GM21381 (cell line): ENCODE data around the gene PIK3R5.

Experiments
- ATAC-seq: cut with Tn5 transposase; IDR thresholded peaks from one replicate; pipeline ENCODE4 v1.9.1; 2021; ENCODE audit warnings: mild to moderate bottlenecking, moderate library complexity; ENCODE audit not compliant: unreplicated experiment

The PIK3R5 gene

DNA sequence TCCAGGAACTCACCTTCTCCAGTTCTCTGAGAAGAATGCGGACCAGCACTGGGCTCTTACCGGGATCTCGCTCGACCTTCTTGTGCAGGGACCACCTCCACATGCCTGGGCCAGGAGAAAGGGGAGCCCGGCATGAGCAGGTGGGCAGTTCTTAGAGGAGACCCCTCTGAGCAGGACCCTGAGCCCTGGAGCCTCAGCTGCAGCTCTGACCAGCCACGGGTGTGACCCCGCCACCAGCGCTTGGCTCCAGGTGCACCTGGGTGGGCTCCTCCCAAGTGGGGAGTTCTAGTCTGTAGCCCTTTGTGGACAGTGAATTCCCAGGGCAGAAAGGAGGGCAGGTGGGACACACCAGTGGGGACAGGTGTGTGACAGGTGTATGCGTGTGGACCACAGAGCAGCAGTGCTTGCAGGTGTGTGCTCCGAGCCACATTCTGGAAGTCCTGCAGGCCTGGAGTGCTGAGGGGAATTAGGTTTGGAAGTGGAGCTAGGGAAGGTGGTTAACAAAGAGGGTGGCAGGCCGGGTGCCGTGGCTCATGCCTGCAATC, 126.9 kb downstream of the PIK3R5 start:
- ATAC-seq, result no peak

DNA sequence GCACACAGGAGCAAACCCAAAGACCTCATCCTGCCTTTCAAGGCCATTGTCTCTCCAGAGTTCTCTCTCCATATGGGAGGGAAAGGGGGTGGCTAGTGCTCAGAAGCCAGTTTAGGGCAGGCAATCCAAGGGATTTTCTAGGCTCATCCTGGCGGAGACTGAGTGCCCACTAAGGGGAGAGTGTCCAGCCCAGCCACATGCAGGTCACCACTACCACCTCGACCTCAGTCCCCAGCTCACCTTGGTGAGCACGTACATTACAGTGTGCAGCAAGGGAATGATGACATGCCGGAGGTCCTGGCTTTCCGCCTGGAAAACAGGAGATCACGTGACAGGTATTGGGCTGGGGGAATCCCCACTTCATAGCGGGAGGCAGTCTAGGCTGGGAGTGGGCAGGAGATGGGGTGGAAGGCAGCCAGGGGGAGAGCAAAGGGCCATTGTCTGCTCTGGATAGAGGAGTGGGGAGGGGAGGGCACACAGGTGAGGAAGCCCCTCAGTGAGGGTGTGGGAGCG, 127.9 kb downstream of the PIK3R5 start:
- ATAC-seq, result no peak

DNA sequence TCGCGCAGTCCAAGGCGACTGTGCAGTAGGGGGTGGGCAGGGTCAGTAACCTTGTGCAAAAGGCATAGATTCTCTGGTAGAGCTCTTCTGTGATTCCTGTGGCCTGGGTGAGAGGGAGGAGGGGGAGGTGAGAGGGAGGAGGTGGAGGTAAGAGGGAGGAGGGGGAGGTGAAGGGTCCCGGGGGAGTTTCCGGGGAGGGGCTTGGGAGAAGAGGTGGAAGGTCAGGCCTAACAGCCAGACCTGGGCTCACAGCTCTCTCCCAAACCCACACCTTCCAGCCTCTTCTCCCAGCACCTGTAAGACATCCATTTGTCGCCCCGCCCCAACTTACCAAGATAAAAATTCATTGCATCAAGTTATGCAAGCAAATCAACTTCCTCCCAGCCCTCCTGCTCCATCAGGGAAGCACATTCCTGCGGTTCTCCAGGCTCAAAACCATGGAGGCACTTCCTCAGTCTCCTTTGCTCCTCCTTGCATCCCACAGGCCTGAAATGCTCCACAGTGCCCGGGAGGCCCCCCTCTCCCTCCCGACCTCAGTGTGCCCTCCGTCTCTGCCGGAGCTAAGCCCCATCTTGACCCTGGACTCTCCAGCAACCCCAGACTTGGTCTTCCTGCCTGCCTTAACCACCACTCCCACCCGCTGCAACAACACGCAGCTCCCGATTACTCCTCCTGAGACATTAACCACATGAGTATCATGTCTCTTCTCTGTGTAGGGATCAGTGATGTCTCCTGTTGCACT, 128.5 kb downstream of the PIK3R5 start:
- no peak for ATAC-seq

DNA sequence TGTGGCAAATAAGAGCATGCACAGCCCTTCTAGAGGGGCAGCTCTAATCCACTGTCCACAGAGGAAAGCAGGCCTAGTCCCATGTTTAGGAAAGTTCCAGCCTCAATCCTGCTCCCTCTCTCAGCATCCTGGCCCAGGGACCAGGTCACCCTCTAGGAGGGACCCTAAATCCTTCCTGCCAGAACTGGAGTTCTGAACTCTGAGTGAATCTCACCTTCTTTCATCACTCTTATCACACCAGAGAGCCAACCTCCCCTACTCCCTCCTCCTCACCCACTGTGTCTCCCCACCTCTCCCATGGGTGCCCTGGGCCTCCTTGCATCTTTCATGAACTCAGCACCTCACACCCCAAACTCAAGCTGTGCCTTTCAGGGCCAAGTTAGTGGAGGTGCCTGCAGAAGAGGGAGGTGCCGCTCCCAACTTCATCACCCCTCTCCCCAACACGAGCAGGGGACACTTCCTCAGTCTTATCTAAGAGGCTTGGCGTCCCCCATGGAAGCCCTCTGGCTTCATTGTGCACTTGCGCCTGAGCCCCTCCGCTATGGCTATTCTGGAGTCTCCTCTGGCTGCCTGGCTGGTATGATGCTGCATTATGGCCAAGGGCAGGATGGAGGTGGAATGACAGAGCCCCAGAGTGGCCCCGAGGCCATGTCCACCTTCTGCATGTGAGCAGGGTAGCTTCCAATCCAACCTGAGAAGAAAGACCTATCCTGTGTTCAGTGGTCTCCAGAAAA, 129.7 kb downstream of the PIK3R5 start:
- no peak for ATAC-seq

DNA sequence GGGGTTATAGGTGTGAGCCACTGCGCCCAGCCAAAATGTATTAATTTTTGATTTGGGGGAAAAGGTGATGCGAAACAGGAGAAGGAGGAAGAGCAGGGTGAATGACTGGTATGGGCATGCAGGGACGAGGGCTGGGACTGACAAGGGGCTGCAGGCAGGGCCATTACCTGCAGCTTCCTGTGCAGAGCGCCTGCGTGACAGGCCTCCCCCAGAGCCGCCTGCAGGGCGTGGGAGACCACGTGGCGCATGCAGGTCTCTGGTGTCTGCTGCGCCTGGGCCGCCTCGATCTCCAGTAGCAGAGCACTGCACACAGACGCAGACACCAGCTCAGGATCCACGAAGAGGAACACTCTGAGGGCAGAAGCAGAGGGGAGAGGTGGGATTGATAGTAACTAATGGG, 130.4 kb downstream of the PIK3R5 start:
- ATAC-seq, result no peak

DNA sequence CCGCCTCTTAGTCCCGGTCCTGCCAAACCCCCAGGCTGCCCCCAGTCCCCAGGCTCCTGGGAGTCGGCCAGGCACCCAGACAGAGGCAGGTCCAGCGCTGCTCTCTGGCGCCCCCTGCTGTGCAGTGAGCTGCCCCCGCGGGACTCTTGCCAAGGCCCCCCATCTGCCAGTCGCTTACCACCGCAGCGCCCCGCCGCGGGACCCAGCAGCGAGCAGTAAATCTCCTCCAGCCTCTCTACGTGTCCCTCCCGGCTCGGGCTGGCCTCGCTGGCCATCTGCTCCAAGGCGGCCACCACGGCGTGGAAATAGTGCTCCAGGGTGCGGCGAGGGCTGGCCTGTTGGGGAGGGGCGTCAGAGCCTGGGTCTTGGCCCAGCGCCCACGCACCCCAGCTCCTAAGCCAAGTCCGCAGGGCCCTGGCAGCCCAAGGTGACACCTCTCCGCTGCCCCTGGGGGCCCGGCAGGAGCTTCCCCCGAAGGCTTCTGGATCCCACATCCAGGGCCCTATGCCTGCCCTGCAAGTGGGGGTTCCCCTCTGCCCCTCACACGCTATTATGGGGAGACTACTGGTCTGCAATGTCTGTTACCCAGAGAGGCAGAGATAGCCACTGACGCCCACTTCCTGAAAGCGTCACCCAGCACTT, 132.7 kb downstream of the PIK3R5 start:
- no peak for ATAC-seq

DNA sequence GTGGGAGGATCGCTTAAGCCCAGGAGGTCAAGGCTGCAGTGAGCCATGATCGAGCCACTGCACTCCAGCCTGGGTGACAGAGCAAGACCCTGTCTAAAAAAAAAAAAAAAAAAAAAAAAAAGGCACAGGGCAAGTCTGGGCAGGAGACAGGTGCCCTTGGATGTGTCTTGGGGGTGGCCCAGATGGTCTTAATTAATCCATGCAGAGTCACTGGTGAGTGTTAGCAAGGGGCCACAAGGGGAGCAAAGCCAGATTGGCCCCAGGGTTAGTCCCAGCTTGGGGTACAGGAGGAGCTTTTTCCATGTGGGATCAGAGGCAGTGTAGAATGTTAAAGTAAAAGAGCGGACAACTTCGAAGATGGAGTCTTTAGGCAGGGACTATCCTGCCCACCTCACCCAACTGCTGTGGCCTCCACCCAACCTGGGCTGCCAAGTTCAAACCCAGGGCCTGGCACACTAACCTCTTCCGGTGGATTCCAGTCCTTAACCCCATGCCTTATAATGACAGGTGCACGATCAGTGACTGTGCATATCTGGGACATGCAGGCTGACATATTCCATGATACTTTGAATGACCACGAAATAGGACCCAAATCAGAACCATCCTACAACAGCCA, 134.2 kb downstream of the PIK3R5 start:
- no peak for ATAC-seq

DNA sequence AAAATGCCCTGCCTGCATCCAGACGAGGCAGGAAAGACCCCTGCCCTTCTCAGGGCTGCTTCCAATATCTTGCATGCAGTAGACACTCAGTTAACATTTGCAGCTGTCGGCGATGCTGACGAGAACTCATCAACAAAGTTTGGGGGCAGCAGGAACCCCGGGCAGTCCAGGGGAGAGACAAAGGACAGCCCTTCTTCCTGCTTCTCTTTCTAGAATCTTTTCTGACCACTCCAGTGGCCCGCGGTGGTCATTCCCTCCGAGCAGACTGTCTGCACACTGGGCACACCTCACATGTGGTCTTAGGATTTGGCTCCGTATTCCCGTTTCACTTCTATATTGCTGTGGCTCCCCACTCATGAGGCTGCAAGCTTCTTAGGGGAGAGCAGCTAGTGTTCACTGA, 135.4 kb downstream of the PIK3R5 start:
- no peak for ATAC-seq

DNA sequence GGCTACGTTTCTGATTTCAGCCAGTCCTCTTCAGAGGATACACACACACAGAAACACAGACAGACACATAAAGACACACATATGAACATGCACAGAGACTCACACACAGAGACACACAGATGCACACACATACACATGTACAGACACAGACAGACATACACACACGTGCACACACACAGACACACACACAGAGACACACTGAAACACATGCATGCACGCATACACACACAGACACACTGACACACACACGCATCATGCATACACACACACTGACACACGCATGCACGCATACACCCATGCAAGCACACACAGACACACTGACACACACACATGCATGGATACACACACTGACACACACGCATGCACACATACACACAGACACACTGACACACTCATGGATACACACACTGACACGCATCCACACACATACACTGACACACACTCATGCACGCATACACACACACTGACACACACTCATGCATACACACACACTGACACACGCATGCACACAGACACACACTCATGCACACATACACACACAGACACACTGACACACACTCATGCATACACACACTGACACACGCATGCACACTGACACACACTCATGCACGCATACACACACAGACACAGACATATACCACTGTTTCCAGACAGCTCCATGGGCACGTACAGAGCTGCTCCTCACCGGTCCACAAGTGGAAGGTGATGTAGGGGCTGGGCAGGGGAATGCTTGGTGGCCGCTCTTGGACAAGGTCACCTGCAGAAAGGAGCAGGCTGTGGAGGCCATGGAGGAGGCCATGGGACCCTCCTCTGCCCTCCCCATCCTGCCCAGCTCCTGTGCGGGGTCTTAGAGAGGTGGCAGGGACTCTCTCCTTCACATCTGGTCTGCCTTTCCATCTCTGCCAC, 136.2 kb downstream of the PIK3R5 start:
- no peak for ATAC-seq
